NT2/D1 (cell line): ENCODE results near the gene BCL2A1.
"Not testable (repeated sequence)": the region's sequence is repeated elsewhere in the genome, so short reads cannot be mapped to it uniquely, and the experiment has no call there.

Experiments
- YY1 ChIP-seq: IDR thresholded peaks from 2 replicates; pipeline ENCODE4 v1.6.1; 2011; ENCODE audit not compliant: insufficient read length, insufficient read depth
- ZNF274 ChIP-seq: IDR thresholded peaks from 2 replicates; pipeline ENCODE4 v1.6.1; 2011; ENCODE audit warnings: mild to moderate bottlenecking, low read depth, low read length

DNA sequence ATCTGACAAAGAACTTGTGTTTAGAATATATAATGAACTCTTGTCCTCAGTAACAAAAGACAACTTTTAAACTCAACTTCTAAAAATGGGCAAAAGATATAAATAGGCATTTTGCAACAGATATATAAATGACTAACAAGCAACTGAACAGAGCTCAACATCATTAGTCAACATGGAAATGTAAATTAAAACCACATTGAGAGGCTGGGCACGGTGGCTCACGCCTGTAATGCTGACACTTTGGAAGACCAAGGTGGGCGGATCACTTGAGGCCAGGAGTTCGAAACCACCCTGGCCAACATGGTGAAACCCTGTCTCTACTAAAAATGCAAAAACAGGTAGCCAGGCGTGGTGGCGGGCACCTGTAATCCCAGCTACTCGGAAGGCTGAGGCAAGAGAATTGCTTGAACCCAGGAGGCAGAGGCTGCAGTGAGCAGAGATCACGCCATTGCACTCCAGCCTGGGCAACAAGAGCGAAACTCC, 40.1 kb upstream of the BCL2A1 start:
- TF ChIP-seq ZNF274, YY1: not testable (repeated sequence)
